ENCODE results near the gene C3orf18.

GRCh38 chr3:50567386-50568167 is at the start of gene C3orf18:
- TF ChIP-seq CTCF (IDR thresholded peaks at IDR 0.05; ENCODE audit: poor library complexity): no peak
- TF ChIP-seq EZH2 (IDR thresholded peaks at IDR 0.05; ENCODE audit: borderline replicate concordance): no peak
